ENCODE results near the gene DPM1.

Gene DPM1

DNA sequence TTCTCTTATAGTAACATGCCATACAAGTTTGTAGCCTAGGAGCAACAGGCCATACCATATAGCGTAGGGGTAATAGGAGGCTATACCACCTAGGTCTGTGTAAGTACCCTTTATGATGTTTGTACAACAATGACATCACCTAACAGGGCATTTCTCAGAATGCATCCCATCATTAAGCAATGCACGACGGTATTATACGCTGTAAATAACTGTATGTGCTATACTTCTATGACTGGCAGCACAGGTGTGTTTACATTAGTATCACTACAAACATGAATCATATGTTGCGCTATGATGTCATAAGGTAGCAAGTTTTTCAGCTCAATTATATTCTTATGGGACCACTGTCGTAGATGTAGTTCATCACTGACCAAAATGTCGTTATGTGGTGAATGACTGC, 58.1 kb downstream of the DPM1 start:
- DNase-seq (ENCODE audit: extremely low read depth in 1 of 2, low read depth in 1 of 2) = no peak

DNA sequence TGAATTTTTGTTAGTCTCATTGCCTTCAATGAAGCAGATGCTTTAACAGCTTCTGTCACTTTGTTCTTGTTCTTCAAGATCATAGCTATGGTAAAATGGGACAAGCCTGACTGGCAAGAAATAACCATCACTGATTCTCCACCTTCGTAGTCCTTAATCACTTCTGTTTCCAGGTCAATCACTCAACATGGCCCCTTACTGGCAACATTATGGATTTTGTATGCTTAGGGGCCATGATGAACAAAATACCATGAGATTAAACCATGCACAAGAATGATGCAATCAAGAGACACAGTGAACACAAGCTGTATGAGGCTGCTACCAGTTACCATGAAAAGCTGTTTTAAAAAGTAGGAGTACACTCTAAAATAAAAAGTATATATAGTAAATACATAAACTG, 59.9 kb downstream of the DPM1 start:
- no peak for DNase-seq (ENCODE audit: extremely low read depth in 1 of 2, low read depth in 1 of 2)

DNA sequence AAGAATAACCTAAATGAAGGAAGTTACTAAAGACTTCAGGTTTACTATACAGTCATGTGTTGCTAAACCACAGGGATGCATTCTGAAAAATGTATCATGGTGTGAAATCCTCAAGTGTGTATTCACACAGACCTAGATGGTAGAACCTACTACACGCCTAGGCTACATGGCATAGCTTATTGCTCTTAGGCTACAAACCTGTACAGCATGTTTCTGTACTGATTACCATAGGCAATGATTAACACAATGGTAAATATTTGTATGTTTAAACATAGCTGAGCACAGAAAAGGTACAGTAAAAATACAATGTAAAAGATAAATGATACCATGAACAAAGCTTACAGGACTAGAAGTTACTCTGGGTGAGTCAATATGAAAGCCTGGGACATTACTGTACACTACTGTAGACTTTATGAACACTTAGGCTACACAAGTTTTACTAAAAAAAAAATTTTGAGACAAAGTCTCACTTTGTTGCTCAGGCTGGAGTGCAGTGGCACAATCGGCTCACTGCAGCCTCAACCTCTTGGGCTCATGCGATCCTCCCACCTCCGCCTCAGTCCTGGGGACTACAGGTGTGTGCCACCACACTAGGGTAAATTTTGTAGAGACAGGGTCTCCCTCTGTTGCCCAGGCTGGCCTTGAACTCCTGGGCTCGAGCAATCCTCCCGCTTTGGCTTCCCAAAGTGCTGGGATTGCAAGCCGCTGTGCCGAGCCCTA, 63.1 kb downstream of the DPM1 start:
- DNase-seq (ENCODE audit: extremely low read depth in 1 of 2, low read depth in 1 of 2) = no peak

DNA sequence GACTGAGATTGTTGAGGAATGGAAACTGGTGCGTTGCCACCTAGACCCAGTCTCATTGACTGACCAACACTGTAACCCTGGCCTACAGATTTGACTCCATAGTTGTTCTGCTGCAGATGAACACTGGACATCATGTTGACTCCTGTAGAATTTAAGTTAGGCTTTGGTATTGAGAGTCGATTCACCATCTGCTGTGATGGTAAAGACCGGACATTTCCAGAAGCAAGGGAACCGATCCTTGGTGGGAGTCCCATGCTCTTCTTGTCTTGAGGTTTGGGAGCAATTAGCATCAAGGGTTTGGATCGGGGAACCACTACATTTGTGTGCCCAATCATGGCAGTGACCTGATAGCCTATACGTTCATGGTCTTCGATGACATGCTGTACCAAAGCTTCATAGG, 64.7 kb downstream of the DPM1 start:
- DNase-seq (ENCODE audit: extremely low read depth in 1 of 2, low read depth in 1 of 2) = no peak

DNA sequence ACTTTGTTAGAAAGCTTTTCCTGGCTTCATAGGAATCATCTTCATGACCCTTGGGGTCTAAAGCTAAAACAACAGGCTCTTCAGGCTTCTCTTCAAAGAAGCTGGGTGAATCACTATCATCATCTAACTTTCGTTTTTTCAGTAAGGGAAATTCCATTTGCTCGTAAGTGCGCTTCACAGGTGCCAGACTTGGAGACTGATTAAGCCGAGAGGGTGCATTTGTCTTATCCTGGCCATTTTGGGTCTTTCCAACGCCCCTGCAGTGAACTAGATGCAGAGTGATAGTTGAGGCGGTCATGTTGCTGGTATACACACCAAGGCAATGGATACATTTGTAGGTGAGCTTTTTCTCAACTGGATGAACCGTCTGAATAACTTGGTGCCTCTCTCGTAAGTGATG, 65.9 kb downstream of the DPM1 start:
- no peak for DNase-seq (ENCODE audit: extremely low read depth in 1 of 2, low read depth in 1 of 2)

DNA sequence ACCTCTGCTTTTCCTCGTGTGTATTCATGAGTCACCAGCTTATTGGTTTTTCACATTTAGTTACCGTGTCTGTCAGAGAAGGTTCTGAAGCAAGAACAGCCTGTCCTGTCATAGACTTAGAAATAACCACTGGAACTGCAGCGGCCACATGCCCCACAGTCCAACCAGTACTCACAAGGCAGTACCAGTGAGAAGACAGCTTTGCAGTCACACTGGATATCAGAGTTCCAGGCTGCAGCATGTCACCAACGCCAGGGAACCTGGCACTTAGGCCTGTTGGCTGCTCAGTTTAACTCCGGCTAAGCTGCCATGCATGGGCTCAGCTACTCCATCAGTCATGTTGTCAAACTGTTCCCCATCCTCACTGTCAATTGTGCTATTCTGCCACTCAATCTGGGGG, 67.2 kb downstream of the DPM1 start:
- DNase-seq (ENCODE audit: extremely low read depth in 1 of 2, low read depth in 1 of 2) = no peak

DNA sequence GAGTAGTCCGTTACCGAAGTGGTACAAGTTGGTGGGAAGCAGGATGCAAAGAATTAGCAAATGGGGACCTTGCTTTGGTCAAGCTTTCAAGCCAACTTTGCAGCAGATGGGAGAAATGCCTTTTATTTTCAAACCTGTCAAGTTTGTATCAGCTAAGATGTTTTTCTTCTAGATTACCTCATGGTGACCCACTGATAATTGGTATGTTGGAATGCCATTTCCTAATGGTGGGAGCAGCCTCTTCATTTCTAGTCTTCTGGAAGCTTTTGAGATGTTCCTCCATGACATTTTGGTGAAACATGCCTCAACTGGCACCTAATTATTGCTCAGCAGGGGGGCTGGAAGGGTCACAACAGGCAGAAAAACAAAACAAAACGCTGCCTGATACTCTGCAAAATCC, 70.8 kb downstream of the DPM1 start:
- DNase-seq (ENCODE audit: extremely low read depth in 1 of 2, low read depth in 1 of 2) = no peak

DNA sequence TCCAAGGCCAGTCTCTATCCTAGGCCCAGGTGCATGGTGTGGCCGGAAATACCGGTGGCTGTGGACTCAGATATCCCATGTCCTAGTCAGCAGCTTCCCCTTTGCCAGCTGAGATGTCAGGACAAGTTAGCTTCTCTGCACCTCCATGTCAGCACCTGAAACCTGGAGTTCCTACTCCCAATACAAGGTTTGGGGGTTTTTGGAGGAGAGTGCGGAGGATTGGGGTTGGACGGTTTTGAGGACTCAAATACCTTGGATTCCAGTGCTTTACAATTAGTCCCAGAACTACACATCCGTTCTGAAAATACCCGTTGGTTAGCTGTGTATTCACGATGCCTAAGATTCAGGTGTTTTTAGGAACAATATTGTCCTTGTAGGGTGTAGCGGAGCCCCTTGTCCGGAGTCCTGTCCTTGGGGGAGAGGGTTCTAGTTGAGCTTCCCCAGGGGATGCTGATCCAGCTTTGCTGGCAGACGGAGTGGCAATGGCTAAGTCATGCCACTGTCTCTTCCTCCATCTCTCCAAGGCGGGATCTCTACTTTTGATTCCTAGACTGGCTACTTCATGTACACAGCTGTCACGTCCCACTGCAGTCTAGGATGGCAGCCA, 72.0 kb downstream of the DPM1 start:
- no peak for DNase-seq (ENCODE audit: extremely low read depth in 1 of 2, low read depth in 1 of 2)

DNA sequence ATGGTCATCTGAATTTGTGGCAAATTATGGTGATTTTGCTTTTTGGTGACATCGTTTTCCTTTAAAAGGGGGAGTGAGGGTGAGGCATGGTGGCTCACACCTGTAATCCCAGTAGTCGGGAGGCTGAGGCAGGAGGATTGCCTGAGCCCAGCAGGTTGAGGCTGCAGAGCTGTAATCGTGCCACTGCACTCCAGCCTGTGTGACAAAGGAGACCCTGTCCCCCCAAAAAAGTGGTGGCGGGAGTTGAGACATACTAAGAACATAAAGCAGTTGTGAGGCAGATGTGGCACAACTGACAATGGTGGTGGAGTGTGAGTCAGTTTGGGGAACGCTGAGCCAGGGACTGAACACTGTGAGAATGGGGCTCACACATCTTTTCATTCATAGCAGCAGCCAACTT, 72.6 kb downstream of the DPM1 start:
- no peak for DNase-seq (ENCODE audit: extremely low read depth in 1 of 2, low read depth in 1 of 2)

DNA sequence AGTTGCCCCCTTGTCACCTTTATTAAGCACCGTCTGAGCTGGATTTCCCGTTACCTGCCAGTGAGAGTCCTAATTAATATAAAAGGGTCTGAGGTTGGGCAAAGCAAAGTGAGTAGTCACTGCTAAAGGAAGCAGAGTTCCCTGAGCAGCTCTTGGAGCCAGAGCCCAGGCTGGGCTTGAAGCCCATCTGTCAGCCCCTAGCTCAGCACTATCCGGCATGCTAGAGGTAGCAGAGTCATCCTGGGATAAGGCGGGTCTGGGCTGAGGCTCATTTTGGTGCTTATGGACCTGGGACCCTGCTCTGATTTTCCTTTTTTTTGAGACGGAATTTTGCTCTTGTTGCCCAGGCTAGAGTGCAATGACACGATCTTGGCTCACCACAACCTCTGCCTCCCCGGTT, 73.3 kb downstream of the DPM1 start:
- no peak for DNase-seq (ENCODE audit: extremely low read depth in 1 of 2, low read depth in 1 of 2)
